PC-3 (cell line): Measurements from ENCODE around the gene NDUFS7. TPM values are rescaled to one million over a fixed set of nuclear protein-coding genes. Genes with fewer than 3 reads are reported as not detected.
A peak's percentile ranks its signal among the peaks of the same experiment; 100 is the strongest.

Experiments
- ATAC-seq: fragments of 200-7000 bp; cut with Tn5 transposase; 2 replicates; pipeline ENCODE4 v1.9.1; 2020; ENCODE audit warnings: mild to moderate bottlenecking, moderate library complexity
- BruUV-seq: library from RNA; stranded (reverse); fragments of 400-500 nt; replicated peaks from 2 replicates; lab custom pipeline; 2021; lab: Mats Ljungman, UMichigan
- CTCF ChIA-PET: fragments of 300-600 bp; sonication (Branson Sonifier 250); formaldehyde crosslinking; loops from one replicate; lab custom pipeline; 2022; ENCODE audit warnings: antibody characterized with exemption; lab: Charles Lee
- POLR2A ChIA-PET: fragments of 300-600 bp; sonication (Branson Sonifier 250); formaldehyde crosslinking; loops from one replicate; lab custom pipeline; 2022; ENCODE audit warnings: antibody characterized with exemption; ENCODE audit not compliant: unreplicated experiment; lab: Charles Lee
- DNase-seq: peaks from one replicate; pipeline ENCODE4 v3.0.0-alpha.2; 2015
- H2AFZ ChIP-seq: fragments of 300-600 bp; sonication (generic); 2 replicates; pipeline ENCODE4 v1.6.0; 2016; ENCODE audit warnings: antibody characterized with exemption, low read length
- H3F3A ChIP-seq: fragments of 300-600 bp; sonication (generic); one replicate; pipeline ENCODE4 v1.6.0; 2017; ENCODE audit warnings: antibody characterized with exemption, low read length, control low read depth, mild to moderate bottlenecking; ENCODE audit not compliant: unreplicated experiment
- H3K27ac ChIP-seq: fragments of 300-600 bp; sonication (generic); 2 replicates; pipeline ENCODE4 v1.5.1; 2016; ENCODE audit warnings: mild to moderate bottlenecking, low read length
- H3K27me3 ChIP-seq: fragments of 300-600 bp; sonication (generic); 2 replicates; pipeline ENCODE4 v1.6.1; 2016; ENCODE audit warnings: low read length, mixed read lengths
- H3K36me3 ChIP-seq: fragments of 300-600 bp; sonication (generic); 2 replicates; pipeline ENCODE4 v1.6.1; 2016; ENCODE audit warnings: low read depth, mixed run types, low read length, mixed read lengths
- H3K4me1 ChIP-seq: fragments of 300-600 bp; sonication (generic); 2 replicates; pipeline ENCODE4 v1.5.1; 2016; ENCODE audit warnings: low read length; ENCODE audit not compliant: insufficient read depth
- H3K4me2 ChIP-seq: fragments of 300-600 bp; sonication (generic); 2 replicates; pipeline ENCODE4 v1.6.0; 2016; ENCODE audit warnings: low read length
- H3K4me3 ChIP-seq: fragments of 300-600 bp; sonication (generic); 2 replicates; pipeline ENCODE4 v1.5.1; 2016; ENCODE audit warnings: mild to moderate bottlenecking, low read length, mixed read lengths
- H3K79me2 ChIP-seq: fragments of 300-600 bp; sonication (generic); 2 replicates; pipeline ENCODE4 v1.6.1; 2017; ENCODE audit warnings: low read length, mixed read lengths
- H3K9ac ChIP-seq: fragments of 300-600 bp; sonication (generic); 2 replicates; pipeline ENCODE4 v1.6.0; 2016; ENCODE audit warnings: mild to moderate bottlenecking, low read length
- H3K9me2 ChIP-seq: fragments of 300-600 bp; sonication (generic); replicated peaks from 2 replicates; pipeline ENCODE4 v1.6.1; 2016; ENCODE audit warnings: mixed run types, low read length, mixed read lengths
- H3K9me3 ChIP-seq: fragments of 300-600 bp; sonication (generic); 2 replicates; pipeline ENCODE4 v1.6.1; 2016; ENCODE audit warnings: low read length, mixed read lengths
- H4K20me1 ChIP-seq: fragments of 300-600 bp; sonication (generic); 2 replicates; pipeline ENCODE4 v1.6.1; 2016; ENCODE audit warnings: low read length, mixed read lengths
- CTCF ChIP-seq: fragments of 300-600 bp; sonication (generic); conservative IDR thresholded peaks from 2 replicates; pipeline ENCODE4 v1.5.1; 2017; ENCODE audit warnings: antibody characterized with exemption, low read depth, mild to moderate bottlenecking, low read length
- EZH2 ChIP-seq: fragments of 300-600 bp; sonication (generic); IDR thresholded peaks from one replicate; pipeline ENCODE4 v1.6.1; 2017; ENCODE audit warnings: antibody characterized with exemption, mild to moderate bottlenecking, low read length; ENCODE audit not compliant: unreplicated experiment
- EZH2phosphoT487 ChIP-seq: fragments of 300-600 bp; sonication (generic); IDR thresholded peaks from 2 replicates; pipeline ENCODE4 v1.6.1; 2018; ENCODE audit warnings: mild to moderate bottlenecking, antibody characterized with exemption, low read length, borderline replicate concordance
- intact Hi-C: fragments of 100-400 bp; cut with micrococcal nuclease; formaldehyde crosslinking; loops from 2 replicates; pipeline ENCODE4 v1.9.0; 2023
- total RNA-seq: library from RNA; depleted of rRNA; stranded (reverse); fragments of >200 nt; gene quantifications from 2 replicates; pipeline ENCODE4 v1.2.3, GENCODE V29; 2014

Gene NDUFS7
- total RNA-seq, 1 experiment from 2014 or later = 111 TPM

GRCh38 chr19:1409204-1410005, 25.7 kb downstream of the NDUFS7 start:
- ChIA-PET POLR2A (no interaction called here), CTCF (interaction anchor here (0.5 kb wide), 1 partner anchor 118 kb away, joined by 16 read pairs; no protein-coding TSS in a partner anchor)
- Histone ChIP-seq H3K9me3 (no peaks in the 10 kb centered on the region), H3K9me2 (no peaks in the 10 kb centered on the region), H3K9ac (peak overlapping the region; percentile 100), H2AFZ (no peak overlapping the region), H3K4me2 (peak overlapping the region; percentile 90), H3K4me1 (peaks cover 28% of the 10 kb centered on the region), H4K20me1 (peaks cover 34% of the 10 kb centered on the region), H3K27ac (peak overlapping the region; percentile 77), H3K27me3 (no peaks in the 10 kb centered on the region), H3K36me3 (no peaks in the 10 kb centered on the region), H3K79me2 (peaks cover 67% of the 10 kb centered on the region), H3K4me3 (peak overlapping the region; percentile 80), H3F3A (no peaks in the 10 kb centered on the region)
- intact Hi-C loops = no loop called here
- DNase-seq (no peak), ATAC-seq (no peak)
- BruUV-seq = no TSS peak
- no peak for TF ChIP-seq EZH2
- TF ChIP-seq CTCF = no peak
- no peak for TF ChIP-seq EZH2phosphoT487

- CTCF ChIA-PET = no interaction called here
- peak overlapping the region; percentile 100; the same call in 1 of the 2 replicates for H3K9ac ChIP-seq
- intact Hi-C loops = no loop called here
- peaks cover 34% of the 10 kb centered on the region for H4K20me1 ChIP-seq
- no TSS peak for BruUV-seq
- no peak overlapping the region for H2AFZ ChIP-seq
- H3K79me2 ChIP-seq = peaks cover 74% of the 10 kb centered on the region
- peaks cover 6% of the 10 kb centered on the region for H3F3A ChIP-seq
- no peaks in the 10 kb centered on the region for H3K9me2 ChIP-seq
- DNase-seq = peak; percentile 18
- H3K36me3 ChIP-seq = no peaks in the 10 kb centered on the region
- no peak; the same call in 1 of the 2 replicates for ATAC-seq
- H3K9me3 ChIP-seq = no peaks in the 10 kb centered on the region
- POLR2A ChIA-PET = no interaction called here
- H3K4me1 ChIP-seq = peaks cover 34% of the 10 kb centered on the region
- H3K27ac ChIP-seq = no peak overlapping the region
- TF ChIP-seq EZH2phosphoT487 (no peak), EZH2 (no peak), CTCF (no peak)
- H3K4me2 ChIP-seq = peak overlapping the region; percentile 90
- H3K27me3 ChIP-seq = no peaks in the 10 kb centered on the region
- H3K4me3 ChIP-seq = peak overlapping the region; percentile 80
Measured at GRCh38 chr19:1410136-1410786, 26.6 kb downstream of the NDUFS7 start.
